ENCODE measurements around the gene ANKLE2.

GRCh38 chr12:132741620-132742019 lies 20.0 kb downstream of the ANKLE2 start:
- TF ChIP-seq CTCF (conservative IDR thresholded peaks at IDR 0.05; ENCODE audit: low read depth, low read length) = no peak
- no peak for TF ChIP-seq EZH2 (IDR thresholded peaks at IDR 0.05; ENCODE audit: low read length, unreplicated experiment)

All from PC-3 (cell line).